Nephron (organoid): ENCODE measurements around the gene SMARCA2.

ENCODE experiments used
- H3K27ac Mint-ChIP-seq, 3 experiments: 2 replicates each; pipeline ENCODE4 v1.8.0; 2020; ENCODE audit warnings: mixed read lengths in 3 of 3, mild to moderate bottlenecking in 2 of 3, moderate library complexity in 1 of 3
- H3K27me3 Mint-ChIP-seq: 2 replicates; pipeline ENCODE4 v1.8.0; 2021; ENCODE audit warnings: low read depth, mild to moderate bottlenecking, moderate library complexity, mixed read lengths
- H3K36me3 Mint-ChIP-seq: 2 replicates; pipeline ENCODE4 v1.8.0; 2020; ENCODE audit warnings: low read depth, mixed read lengths
- H3K4me1 Mint-ChIP-seq: 2 replicates; pipeline ENCODE4 v1.8.0; 2020; ENCODE audit warnings: mixed read lengths
- H3K4me3 Mint-ChIP-seq, 3 experiments: 2 replicates each; pipeline ENCODE4 v1.8.0; 2020; ENCODE audit warnings: mild to moderate bottlenecking in 3 of 3, mixed read lengths in 3 of 3, moderate library complexity in 2 of 3
- H3K9me3 Mint-ChIP-seq: 2 replicates; pipeline ENCODE4 v1.8.0; 2020; ENCODE audit warnings: mixed read lengths
- CTCF ChIP-seq, 3 experiments: fragments of 200-600 bp; sonication (generic); IDR thresholded peaks; one replicate each; pipeline ENCODE4 v1.5.0; 2021; ENCODE audit warnings: antibody characterized with exemption in 3 of 3; ENCODE audit not compliant: unreplicated experiment in 3 of 3

SMARCA2 gene

DNA sequence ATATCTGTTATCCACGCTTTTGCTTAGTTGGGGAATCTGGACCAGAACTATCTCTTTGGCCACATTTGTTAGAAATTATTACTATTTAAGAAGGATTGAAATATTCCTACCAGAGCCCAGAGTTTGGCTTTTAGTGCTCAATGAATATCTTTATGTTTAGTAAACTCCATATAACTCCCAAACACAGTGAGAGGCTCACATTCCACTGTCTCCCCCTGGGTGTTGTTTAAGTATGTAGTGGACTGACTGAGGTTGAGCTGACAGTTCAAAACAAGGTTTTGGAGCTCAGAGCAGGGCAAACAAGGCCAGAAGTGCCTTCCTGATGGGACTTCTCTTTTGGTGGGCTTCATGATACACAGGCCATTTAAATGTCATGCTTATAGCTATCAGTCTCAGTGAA is 216.0 kb downstream of the SMARCA2 start:
- Mint-ChIP-seq H3K4me3 (no peak overlapping the region), H3K36me3 (no peaks in the 10 kb centered on the region), H3K27me3 (no peaks in the 10 kb centered on the region), H3K27ac (peak overlapping the region in 1 of 3 experiments; percentile 54), H3K9me3 (no peaks in the 10 kb centered on the region), H3K4me1 (peaks cover 47% of the 10 kb centered on the region)
- TF ChIP-seq CTCF (IDR thresholded peaks at IDR 0.05; ENCODE audit: unreplicated experiment in 3 of 3): no peak

DNA sequence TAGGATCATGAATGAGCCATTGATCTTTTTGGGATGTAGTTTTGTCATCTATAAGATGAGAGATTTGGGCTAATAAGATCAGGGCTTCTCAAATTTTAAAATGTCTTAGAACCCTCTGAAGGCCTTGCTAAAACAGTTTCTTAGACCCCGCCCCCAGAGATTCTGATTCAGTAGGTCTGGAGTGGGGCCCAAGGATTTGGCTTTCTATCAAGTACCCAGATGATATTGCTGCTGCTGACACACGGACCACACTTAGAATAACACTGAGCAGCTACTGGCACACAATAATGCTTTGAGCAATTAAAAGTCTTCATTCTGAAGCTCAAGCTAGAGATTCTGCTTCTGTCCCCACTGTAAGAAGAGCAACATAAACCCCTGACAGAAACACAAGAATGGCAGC is 216.7 kb downstream of the SMARCA2 start:
- Mint-ChIP-seq H3K27ac (peak overlapping the region; percentile 43 to 62 (median 54)), H3K27me3 (no peaks in the 10 kb centered on the region), H3K36me3 (no peaks in the 10 kb centered on the region), H3K9me3 (no peaks in the 10 kb centered on the region), H3K4me3 (no peak overlapping the region), H3K4me1 (peaks cover 47% of the 10 kb centered on the region)
- TF ChIP-seq CTCF (IDR thresholded peaks at IDR 0.05; ENCODE audit: unreplicated experiment in 3 of 3): no peak

- TF ChIP-seq CTCF (IDR thresholded peaks at IDR 0.05; ENCODE audit: unreplicated experiment in 3 of 3): no peak
- Mint-ChIP-seq H3K36me3 (no peaks in the 10 kb centered on the region), H3K27me3 (no peaks in the 10 kb centered on the region), H3K4me1 (peaks cover 39% of the 10 kb centered on the region), H3K4me3 (no peak overlapping the region), H3K27ac (peak overlapping the region; percentile 27 to 77 (median 44)), H3K9me3 (no peaks in the 10 kb centered on the region)
These were observed 218.1 kb downstream of the SMARCA2 start for GRCh38 chr9:2233274-2233673.

DNA sequence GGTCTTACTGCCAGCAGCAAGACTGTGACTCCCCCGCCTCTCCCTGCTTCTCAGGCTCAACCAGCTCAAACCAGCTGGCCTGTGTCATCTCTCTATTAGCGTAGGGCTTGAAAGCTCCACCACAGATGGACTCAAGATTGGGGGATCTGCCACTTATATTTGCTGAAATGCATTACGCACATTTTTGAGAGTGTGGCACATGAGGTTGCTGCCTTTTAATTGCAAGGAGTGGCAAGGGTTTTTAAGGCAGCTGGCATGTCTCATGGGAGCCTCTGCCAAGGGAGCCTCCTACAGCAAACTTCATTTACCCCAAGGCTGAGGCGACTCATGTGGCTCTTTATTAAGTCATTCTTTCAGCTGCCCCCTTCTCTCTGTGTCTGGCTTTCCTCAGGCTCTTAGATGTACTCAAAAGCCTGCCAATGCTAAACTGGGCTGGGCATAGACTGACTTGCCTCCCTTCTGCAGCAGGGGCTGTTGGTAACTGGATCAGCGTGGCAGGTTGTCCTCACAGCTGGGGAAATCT is 219.3 kb downstream of the SMARCA2 start:
- Mint-ChIP-seq H3K27ac (peak overlapping the region; percentile 77 to 89 (median 81)), H3K4me3 (peak overlapping the region in 2 of 3 experiments; percentile 7 to 14), H3K36me3 (no peaks in the 10 kb centered on the region), H3K4me1 (peaks cover 38% of the 10 kb centered on the region), H3K9me3 (no peaks in the 10 kb centered on the region), H3K27me3 (no peaks in the 10 kb centered on the region)
- TF ChIP-seq CTCF (IDR thresholded peaks at IDR 0.05; ENCODE audit: unreplicated experiment in 3 of 3): no peak

DNA sequence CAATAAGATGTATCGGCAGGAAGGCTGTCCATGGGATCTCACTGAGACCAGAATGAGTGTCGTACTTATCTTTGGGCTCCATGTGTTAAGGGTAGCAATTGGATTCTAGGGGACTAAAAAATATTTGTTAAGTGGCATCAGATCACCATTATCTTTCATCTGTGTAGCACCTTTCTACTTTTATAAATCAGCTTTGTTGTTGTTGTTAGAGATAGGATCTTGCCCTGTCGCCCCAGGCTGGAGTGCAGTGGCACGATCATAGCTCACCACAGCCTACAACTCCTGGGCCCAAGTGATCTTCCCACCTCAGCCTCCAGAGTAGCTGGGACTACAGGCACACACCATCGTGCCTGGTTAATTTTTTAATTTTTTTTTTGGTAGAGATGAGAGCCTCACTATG is 220.5 kb downstream of the SMARCA2 start:
- H3K9me3 Mint-ChIP-seq: no peaks in the 10 kb centered on the region
- peak overlapping the region in 1 of 3 experiments; percentile 26 for H3K4me3 Mint-ChIP-seq
- peaks cover 44% of the 10 kb centered on the region for H3K4me1 Mint-ChIP-seq
- H3K36me3 Mint-ChIP-seq: no peaks in the 10 kb centered on the region
- no peaks in the 10 kb centered on the region for H3K27me3 Mint-ChIP-seq
- H3K27ac Mint-ChIP-seq: peak overlapping the region; percentile 77 to 89 (median 81)
- no peak for TF ChIP-seq CTCF (IDR thresholded peaks at IDR 0.05; ENCODE audit: unreplicated experiment in 3 of 3)

- H3K4me1 Mint-ChIP-seq: peaks cover 51% of the 10 kb centered on the region
- TF ChIP-seq CTCF (IDR thresholded peaks at IDR 0.05; ENCODE audit: unreplicated experiment in 3 of 3): no peak
- H3K27ac Mint-ChIP-seq: peak overlapping the region; percentile 48 to 77 (median 75)
- H3K36me3 Mint-ChIP-seq: no peaks in the 10 kb centered on the region
- H3K27me3 Mint-ChIP-seq: no peaks in the 10 kb centered on the region
- no peak overlapping the region for H3K4me3 Mint-ChIP-seq
- H3K9me3 Mint-ChIP-seq: no peaks in the 10 kb centered on the region
These were observed 221.7 kb downstream of the SMARCA2 start for GRCh38 chr9:2236850-2237249.
